Erythroblast (primary cell): ENCODE results near the gene CDX1.

ENCODE experiments used
- GATA1 ChIP-seq: IDR thresholded peaks from 2 replicates; pipeline ENCODE4 v1.6.1; 2011; ENCODE audit warnings: low read depth, mild to moderate bottlenecking, control low read depth, low read length, moderate library complexity
- POLR2A ChIP-seq: IDR thresholded peaks from 2 replicates; pipeline ENCODE4 v1.6.1; 2011; ENCODE audit warnings: mild to moderate bottlenecking, low read length

- TF ChIP-seq POLR2A (no peak), GATA1 (no peak)
These were observed 11.9 kb upstream of the CDX1 start for GRCh38 chr5:150154618-150155128.
